ENCODE results near the gene NFATC3. TPM values are rescaled to one million over a fixed set of nuclear protein-coding genes. Genes with fewer than 3 reads are reported as not detected.
"Not testable (repeated sequence)": the region's sequence is repeated elsewhere in the genome, so short reads cannot be mapped to it uniquely, and the experiment has no call there.

NFATC3 gene
- total RNA-seq, 1 donor from 2014 or later: 24.7 TPM

DNA sequence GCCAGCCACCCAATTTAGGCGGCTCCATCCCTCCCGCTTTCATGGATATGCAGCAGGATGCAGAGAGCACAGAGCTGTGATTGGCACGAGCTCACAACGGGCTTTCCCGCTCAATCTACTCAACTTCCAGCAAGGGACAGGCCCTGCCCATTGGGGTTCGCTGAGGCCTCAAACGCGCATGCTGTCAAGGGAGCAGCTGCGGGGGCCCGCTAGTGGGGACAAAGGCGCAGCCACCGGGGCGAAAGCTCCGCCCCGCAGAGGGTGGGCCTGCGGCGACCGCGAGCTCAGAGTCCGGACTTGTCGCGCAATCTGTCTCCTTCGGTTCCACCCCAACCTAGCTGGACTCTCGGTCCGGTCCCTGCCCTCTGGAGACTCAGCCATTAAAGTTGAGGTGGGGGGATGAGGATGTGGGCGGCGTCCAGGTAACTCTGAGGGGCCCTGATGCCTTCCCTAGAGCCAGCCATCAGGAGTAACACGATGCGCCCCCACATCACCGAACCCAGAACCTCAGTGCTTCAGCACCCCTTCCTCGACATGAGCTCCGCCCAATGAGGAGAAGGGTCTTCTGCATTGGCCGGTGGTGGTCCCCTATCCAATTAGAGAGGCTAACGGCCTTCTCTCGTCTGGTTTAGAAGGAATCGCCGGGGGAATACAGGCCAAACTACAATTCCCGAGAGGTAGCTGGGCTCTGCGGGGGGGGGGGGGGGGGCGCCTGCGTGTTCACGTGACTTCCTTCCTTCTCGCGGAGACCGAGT, 489 bp upstream of the NFATC3 start:
- DNase-seq: peak; percentile 94
- intact Hi-C loops (cut with micrococcal nuclease): no loop called here
- ATAC-seq: peak; percentile 80

DNA sequence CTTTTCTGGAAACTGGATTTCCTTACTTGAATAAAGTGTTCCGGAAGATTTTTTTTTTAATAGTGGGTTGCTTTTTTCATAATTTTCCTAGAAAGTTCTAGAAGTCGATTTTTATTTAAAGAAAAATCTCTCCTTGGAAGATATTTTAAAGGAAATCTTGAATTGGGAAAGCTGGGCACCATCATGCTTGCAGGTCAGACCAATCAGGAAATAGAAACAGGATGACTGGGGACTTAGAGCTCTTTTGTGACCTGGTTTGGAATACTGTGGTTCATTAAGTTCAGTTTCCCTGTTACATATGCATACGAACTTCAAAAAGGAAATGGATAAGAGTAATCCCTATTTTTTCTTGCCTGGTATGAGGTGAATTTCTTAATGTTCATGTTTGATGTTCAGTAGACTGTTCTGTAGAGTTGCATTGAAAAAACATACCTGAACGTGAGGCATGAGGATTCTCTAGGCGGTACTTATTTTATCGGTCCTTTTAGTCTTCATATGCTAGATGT, 1.2 kb downstream of the NFATC3 start:
- ATAC-seq (no peak), DNase-seq (no peak)
- intact Hi-C loops (cut with micrococcal nuclease): no loop called here

DNA sequence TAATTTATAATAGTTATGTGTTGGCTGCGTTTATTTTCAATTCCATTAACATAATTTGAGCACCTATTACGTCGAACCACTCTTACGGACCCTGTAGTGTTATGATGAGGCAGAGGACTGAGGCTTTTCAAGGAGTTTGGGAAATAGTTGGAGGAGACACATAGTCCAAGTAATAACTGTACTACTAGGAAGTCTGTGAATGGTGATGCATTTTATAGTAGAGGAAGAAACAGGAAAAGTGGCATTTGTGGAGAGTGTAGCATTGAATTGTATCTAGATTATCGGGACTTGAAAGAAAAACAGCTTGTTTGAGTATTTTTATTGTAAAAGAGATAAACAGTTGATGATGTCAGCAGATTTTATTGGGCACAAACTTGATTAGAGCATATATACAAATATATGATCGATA, 1.7 kb downstream of the NFATC3 start:
- DNase-seq: no peak
- intact Hi-C loops (cut with micrococcal nuclease): no loop called here
- ATAC-seq: no peak

DNA sequence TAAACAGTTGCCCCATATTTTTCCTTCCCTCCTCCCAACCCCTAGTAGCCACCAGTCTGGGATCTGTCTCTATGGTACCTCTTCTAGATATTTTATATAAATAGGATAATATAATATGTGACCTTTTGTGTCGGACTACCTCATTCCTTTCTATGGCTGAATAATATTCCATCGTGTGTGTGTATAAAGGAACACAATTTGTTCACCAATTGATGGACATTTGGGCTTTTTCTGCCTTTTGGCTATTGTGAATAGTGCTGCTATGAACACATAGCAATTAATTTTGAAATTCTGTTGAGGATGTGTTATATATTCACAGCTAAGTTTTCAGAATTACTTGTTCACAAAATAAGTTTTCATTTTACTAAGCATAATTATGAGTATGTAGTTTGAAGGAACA, 2.5 kb downstream of the NFATC3 start:
- no peak for DNase-seq
- no peak for ATAC-seq
- intact Hi-C loops (cut with micrococcal nuclease): no loop called here

DNA sequence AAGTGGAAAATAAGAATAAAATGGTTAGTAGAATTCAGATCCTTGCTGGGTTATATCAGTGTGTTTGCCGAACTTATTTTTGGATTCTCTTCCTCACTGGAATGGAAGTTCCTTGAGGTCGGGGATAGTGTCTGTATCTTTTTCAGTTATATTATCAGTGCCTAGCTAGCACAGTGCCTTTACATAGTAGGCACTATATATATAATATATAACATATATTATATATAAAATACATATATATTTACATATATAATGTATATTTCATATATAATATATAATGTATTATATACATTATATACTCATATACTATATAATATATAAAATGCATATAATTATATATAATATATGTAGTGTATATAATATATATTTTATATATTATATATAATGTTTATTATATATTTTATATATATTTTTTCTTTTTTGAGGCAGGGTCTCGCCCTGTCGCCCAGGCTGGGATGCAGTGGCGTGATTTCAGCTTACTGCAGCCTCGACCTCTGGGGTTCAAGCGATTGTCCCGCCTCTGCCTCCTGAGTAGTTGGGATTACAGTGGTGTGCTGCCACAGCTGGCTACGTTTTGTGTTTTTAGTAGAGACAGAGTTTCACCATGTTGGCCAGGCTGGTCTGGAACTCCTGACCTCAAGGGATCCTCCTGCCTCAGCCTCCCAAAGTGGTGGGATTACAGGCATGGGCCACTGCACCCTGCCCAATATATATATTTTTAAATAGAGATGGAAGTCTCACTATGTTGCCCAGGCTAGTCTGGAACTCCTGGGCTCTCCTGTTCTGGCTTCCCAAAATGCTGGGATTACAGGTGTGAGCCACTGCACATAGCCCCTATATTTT, 3.2 kb downstream of the NFATC3 start:
- ATAC-seq (no peak), DNase-seq (no peak)
- intact Hi-C loops (cut with micrococcal nuclease): no loop called here

DNA sequence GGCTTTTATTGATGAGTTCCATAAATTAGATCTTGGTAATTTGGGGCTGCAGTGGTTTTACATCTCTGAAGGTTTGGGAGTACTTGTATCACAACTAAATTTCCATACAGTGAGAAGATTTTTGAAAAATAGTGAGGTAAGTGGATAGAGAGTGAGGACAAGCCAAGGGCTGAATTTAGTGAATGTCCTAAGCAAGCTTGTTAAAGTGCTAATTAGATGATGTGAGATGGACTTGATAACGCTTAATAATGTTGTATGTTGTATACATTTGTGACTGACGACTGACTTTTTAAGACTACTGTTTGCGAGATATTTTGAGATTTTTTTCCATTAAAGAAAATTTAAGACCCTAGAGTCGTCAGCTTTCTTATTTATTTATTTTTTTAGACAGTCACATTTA, 3.9 kb downstream of the NFATC3 start:
- DNase-seq (no peak), ATAC-seq (no peak)
- intact Hi-C loops (cut with micrococcal nuclease): no loop called here

DNA sequence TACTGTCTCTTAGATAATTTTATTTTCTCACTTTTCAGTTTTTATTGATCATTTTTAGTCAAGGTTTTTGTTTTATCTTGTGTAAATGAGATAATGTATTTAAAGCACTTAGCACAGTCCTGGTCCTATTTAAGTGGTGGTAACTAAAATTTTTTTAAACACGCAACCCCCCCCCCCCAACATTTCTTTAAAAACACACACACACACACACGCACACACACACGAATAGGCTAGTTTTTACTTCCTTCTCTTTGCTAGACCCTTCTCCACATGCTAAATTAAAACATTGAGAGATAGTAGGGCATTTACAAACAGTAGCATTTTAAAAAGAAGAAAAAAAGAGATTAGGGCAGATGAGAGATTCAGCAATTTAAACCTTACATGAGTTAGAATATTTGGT, 5.0 kb downstream of the NFATC3 start:
- ATAC-seq (no peak), DNase-seq (no peak)
- intact Hi-C loops (cut with micrococcal nuclease): loop anchor here (10.0 kb wide), 1 partner anchor 135 kb away; no protein-coding TSS in a partner anchor

DNA sequence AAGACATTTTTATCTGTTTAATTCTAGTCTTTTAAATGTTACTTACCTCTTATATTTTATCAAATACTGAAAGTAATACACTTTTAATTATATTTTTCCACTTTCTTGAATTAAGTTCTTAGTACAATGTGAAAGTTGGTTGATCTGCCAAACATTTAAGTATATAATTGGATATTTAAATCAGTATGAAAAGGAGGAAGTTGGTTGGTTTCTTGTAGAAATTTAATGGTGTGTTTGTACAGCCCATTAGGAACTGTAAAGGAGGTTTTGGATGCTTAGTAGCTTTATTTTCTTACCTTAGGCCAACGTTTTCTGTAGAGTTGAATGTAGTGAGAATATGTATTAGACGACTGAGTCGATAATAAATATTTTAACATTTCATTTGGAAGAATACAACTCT, 5.4 kb downstream of the NFATC3 start:
- ATAC-seq: no peak
- intact Hi-C loops (cut with micrococcal nuclease): loop anchor here (10.0 kb wide), 1 partner anchor 134 kb away; no protein-coding TSS in a partner anchor
- DNase-seq: no peak

DNA sequence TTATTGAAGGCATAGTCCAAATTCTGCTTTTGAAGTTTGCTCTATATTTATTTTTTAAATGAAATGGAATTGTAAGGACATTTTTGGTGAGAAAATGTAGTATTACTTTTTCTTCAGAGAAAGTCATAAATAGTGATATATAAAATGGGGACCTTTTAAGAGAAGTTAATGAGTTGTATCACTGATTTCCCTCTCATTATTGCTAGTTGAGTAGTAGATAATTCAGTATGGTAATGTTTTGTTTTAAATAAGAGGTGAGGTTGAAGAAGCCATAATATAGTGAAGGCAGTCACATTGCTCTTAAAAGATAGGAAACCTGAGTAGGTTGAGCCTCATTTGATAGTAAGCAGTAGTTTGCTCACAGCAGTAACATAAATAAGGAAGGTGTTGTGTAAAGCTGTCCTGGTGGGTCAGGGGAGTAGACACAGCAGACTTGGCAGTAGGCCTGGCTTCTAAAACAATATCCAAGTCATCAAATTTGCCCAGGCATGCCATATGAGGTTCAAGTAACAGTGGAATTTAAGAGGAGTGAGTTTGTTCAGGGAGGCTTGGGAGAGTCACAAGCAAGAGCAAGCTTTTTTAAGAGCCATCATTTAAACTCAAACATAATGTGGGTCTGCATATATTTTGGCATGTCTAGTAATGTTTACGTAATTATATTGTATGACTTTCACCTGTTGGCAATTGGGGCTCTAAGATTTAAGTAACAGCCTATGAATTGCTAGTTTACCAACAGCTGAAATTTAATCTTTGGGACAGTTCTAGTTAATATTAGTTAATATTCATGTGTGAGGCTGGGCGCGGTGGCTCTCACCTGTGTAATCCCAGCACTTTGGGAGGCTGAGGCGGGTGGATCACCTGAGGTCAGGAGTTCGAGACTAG, 6.5 kb downstream of the NFATC3 start:
- ATAC-seq: peak; percentile 44
- intact Hi-C loops (cut with micrococcal nuclease): loop anchor here (10.0 kb wide), 1 partner anchor 133 kb away; no protein-coding TSS in a partner anchor
- no peak for DNase-seq

DNA sequence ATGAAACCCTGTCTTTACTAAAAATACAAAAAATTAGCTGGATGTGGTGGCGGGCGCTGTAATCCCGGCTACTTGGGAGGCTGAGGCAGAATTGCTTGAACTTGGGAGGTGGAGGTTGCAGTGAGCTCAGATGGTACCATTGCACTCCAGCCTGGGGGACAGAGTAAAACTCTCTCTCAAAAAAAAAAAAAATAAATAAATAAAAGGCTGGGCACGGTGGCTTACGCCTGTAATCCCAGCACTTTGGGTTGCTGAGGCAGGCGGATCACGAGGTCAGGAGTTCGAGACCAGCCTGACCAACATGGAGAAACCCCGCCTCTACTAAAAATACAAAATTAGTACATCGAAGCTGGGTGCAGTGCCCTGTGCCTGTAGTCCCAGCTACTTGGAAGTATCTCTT, 7.1 kb downstream of the NFATC3 start:
- intact Hi-C loops (cut with micrococcal nuclease): loop anchor here (10.0 kb wide), 1 partner anchor 133 kb away; no protein-coding TSS in a partner anchor
- not testable (repeated sequence) for ATAC-seq, DNase-seq

DNA sequence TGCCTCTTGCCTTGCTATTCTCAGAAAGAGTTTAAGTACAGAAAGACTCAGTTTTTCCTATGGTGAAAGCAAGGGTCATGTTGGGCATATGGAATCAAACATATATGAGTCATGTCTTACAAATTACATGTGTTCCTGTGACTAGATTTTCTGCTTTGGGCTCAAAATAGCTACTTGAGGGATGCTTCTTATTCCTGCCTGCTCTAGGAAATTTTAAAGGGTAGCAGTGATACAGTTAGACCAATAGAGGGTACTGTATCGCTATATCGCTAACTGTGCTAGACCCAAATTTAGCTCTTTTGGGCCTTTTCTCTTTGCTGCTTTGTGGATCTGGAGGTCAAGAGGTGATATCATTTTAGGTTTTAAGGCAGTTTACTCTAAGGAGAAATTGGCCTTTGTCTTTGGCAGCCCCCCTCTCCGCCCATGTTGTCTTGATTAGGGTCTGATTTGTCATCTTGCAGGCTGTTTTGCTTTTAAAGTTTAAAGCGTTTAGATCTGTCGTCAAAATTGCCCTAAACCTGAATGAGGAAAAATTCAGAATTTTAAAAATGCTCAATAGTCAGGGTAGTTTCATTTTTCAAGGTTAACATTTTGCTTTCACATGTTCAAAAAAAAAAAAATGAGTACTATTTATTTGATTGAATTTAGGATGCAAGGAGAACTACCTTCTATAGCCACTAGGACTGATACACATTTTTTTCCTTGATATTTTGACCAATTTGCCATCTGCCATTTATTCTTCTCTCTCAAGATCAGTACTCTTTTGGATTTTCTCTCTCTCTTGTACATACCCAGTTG, 8.8 kb downstream of the NFATC3 start:
- intact Hi-C loops (cut with micrococcal nuclease): loop anchor here (10.0 kb wide), 1 partner anchor 131 kb away; no protein-coding TSS in a partner anchor
- ATAC-seq (peak; percentile 70), DNase-seq (no peak)

DNA sequence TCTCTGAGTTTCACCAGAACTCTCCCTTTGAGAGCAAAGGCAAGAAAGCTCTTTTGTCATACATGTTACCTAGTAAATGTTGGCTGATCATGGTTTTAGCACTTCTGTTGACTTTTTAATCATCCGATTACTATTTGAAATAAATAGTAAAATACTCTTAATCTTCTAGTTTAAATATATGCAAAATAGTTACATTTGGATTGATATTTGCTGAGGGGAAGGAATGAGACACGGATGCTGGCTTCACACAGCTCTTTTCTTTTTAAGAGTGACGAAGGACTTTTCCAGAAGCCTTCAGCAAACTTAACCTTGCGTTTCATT, 9.4 kb downstream of the NFATC3 start:
- DNase-seq (no peak), ATAC-seq (no peak)
- intact Hi-C loops (cut with micrococcal nuclease): loop anchor here (10.0 kb wide), 1 partner anchor 130 kb away; no protein-coding TSS in a partner anchor

DNA sequence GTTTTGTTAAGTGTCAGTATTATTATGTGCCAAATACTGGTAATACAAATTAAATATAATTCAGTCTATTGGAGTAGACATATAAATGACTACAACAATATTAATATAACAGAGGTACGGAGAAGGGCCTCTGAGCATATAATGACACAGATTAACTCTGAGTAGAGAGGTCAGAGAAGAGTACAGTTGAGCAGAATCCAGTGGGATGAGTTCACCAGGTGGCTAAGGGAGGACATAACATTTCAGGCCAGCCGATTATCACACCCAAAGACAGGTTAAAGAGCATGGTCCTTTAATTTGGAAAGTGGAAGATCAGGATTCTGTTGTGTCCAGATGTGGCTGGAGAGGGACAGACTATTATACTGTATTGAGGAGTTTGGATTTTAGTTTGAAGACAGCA, 11.3 kb downstream of the NFATC3 start:
- intact Hi-C loops (cut with micrococcal nuclease): loop anchor here (10.0 kb wide), 1 partner anchor 128 kb away; no protein-coding TSS in a partner anchor
- ATAC-seq (no peak), DNase-seq (no peak)

DNA sequence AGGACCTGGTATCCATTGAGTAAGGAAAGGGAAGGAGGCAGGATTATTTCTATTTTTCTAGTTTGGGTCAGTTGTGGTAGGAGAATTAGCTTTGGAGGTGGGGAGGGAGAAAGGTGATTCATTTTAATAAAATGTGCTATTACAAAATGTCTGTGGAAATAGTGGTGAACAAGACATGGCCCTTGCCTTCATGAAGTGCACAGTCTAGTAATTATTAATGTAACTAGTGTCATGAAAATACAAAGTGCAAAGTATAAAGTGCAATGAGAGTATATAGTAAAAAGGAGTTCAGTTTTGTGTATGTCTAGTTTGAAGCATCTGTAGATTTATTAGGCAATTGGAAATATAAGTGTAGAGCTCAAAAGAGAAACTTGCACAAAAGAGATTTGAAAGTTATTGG, 11.9 kb downstream of the NFATC3 start:
- intact Hi-C loops (cut with micrococcal nuclease): loop anchor here (10.0 kb wide), 1 partner anchor 128 kb away; no protein-coding TSS in a partner anchor
- no peak for DNase-seq
- no peak for ATAC-seq

DNA sequence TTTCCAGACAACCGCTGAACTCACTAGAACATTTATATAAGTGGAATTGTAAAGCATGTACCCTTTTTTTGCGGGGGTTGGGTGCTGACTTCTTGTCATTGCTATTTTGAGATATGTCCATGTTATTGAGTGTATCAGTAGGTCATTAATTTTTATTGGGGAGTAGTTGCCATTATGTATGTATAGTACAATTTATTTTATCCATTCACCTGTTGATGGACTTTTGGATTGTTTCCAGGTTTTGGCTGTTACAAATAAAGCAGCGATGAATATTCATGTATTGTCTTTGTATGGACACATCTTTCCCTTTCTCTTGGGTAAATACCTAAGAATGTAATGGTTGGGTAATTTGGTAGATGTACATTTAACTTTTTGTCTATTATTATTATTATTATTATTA, 12.7 kb downstream of the NFATC3 start:
- ATAC-seq: no peak
- intact Hi-C loops (cut with micrococcal nuclease): loop anchor here (10.0 kb wide), 1 partner anchor 127 kb away; no protein-coding TSS in a partner anchor
- no peak for DNase-seq

DNA sequence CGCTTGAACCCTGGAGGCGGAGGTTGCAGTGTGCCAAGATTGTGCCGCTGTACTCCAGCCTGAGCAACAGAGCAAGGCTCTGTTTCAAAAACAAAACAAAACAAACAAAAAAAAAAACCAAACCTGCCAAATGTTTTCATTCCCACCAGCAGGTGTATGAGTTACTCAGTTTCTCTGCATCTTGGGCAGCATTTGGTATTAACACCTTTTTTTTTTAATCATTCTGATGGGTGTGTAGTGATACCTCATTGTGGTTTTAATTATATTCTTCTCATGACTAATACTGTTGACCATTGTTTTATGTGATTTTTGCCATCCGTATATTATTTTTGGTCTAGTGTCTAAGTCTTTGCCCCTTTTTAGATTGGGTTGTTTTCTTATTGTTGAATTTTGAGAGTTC, 15.3 kb downstream of the NFATC3 start:
- ATAC-seq (no peak), DNase-seq (no peak)
- intact Hi-C loops (cut with micrococcal nuclease): no loop called here

DNA sequence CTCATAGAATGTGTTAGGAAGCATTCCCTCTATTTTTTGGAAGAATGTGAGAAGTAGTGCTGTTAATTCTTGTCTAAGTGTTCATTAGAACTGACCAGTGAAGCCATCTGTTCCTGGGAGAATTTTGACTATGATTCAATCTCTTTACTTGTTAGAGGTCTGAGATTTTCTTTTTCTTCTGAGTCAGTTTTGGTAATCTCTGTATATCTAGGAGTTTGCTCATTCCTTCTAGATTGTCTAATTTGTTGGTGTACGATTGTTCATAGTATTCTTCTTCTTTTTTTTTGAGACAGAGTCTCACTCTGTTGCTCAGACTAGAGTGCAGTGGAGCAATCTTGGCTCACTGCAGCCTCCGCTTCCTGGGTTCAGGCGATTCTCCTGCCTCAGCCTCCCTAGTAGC, 20.4 kb downstream of the NFATC3 start:
- no peak for ATAC-seq
- no peak for DNase-seq
- intact Hi-C loops (cut with micrococcal nuclease): no loop called here

DNA sequence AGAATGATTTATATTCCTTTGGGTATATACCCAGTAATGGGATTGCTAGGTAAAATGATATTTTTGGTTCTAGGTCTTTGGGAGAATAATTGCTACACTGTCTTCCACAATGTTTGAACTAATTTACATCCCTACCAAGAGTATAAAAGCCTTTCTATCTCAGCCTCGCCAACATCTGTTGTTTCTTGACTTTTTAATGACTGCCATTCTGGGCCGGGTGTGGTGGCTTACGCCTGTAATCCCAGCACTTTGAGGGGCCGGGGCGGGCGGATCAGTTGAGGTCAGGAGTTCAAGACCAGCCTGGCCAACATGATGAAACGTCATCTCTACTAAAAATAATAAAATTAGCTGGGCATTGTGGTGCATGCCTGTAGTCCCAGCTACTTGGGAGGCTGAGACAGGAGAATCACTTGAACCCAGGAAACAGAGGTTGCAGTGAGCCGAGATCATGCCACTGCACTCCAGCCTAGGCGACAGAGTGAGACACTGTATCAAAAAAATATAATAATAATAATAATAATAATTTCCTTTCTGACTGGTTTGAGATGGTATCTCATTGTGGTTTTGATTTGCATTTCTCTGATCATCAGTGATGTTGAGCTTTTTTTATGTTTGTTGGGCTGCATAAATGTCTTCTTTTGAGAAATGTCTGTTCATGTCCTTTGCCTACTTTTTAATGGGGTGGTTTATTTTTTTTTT, 22.2 kb downstream of the NFATC3 start:
- ATAC-seq; DNase-seq; intact Hi-C loops (cut with micrococcal nuclease): not testable (repeated sequence)

All from left ventricle myocardium superior (tissue), 1 donor.